Fibroblast of peridontal ligament (primary cell): Measurements from ENCODE around the gene ABCD4.
A peak's percentile ranks its signal among the peaks of the same experiment; 100 is the strongest.
"Not testable (repeated sequence)": the region's sequence is repeated elsewhere in the genome, so short reads cannot be mapped to it uniquely, and the experiment has no call there.

Experiments used
- DNase-seq: peaks from one replicate; pipeline ENCODE4 v3.0.0-alpha.2; 2010; ENCODE audit errors: extremely low read depth

The ABCD4 gene

DNA sequence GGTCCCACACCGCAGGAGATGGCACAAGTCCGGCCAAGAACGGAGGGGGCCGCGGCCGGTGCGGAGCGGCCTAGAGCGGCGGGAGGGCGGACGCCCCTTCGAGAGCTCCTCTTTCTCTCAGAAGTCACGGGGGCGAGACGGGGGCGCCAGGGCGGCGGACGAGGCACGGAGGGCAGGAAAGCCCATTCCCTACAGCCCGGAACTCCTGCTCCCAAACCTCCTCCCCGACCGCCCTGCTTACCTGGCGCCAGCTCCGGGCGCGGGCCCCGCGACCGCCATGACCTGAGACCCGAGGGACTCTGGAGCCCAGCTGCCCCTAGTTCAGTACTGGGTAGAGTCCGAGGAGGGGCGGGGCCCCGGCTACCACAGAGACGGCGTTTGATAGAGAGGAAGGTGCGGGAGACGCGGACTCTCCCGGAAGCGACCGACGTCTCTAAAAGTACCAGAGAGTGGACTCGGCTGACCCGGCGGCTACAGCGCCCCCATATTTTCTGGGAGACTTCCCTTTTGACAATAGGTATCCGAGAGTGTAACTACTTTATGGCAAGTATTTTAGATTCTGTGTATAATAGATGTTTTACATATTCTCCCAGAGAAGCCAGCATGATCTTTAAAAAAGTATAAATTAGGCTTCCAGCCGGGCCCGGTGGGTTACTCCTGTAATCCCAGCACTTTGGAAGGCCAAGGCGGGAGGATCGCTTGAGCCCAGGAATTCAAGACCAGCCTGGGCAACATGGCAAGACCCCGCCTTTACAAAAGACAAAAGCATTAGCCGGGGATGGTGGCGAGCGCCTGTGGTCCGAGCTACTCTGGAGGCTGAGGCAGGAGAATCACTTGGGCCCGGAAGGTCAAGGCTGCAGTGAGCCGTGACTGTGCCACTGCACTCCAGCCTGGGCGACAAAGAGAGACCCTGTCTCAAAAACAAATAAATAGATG, at the start of gene ABCD4:
Gene ABCD4 (minus strand): TSS at position 301 of the 936 bp plus-strand sequence. CDS start 22 bp downstream, at position 279.
- DNase-seq, result peak; percentile 89

GRCh38 chr14:74350928-74351323, 48.2 kb upstream of the ABCD4 start:
- no peak for DNase-seq

GRCh38 chr14:74350211-74350927, 47.6 kb upstream of the ABCD4 start:
- no peak for DNase-seq

DNA sequence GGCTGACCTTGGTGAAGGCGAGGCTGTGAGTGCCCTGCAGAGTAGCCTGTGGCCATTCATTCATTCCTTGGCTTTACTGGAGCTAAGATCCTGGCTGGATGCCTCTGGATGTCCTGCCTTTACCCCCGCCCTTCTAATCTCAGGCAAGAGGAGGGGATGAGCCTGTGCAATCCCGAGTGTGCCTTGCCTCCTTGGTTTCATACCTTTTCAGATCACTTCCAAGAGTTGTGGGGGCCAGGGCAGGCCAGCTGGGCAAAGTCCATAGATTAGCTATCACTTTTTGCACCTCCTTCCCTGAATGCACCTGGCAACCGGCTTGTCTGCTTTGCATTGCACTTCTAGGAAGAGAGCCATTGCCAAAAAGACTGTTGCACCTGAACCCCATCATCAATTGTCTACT, 47.0 kb upstream of the ABCD4 start:
- DNase-seq, result no peak

GRCh38 chr14:74348735-74349463, 46.2 kb upstream of the ABCD4 start:
- DNase-seq, result no peak

- DNase-seq, result no peak
Measured at GRCh38 chr14:74348241-74348734, 45.6 kb upstream of the ABCD4 start, which contains the start of gene VRTN. Gene VRTN, plus strand, starts transcription at chr14:74348471. Its CDS starts 8,313 bp downstream, at chr14:74356784.

DNA sequence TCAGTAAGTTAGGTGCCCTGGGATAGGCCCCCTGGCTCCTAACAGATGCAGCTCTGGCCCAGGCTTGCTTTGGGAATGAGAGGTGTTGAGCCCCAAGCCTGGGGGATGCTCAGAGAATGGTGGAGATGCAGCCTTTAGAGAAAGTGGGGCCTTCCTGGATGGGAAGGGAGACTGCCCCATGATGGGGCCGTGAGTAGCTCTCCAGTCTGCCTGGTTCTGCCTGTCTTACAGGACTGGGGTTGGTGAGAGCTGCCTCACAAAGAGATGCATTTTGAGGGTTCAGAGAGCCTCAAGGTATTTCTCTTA, 45.0 kb upstream of the ABCD4 start:
- DNase-seq, result no peak

DNA sequence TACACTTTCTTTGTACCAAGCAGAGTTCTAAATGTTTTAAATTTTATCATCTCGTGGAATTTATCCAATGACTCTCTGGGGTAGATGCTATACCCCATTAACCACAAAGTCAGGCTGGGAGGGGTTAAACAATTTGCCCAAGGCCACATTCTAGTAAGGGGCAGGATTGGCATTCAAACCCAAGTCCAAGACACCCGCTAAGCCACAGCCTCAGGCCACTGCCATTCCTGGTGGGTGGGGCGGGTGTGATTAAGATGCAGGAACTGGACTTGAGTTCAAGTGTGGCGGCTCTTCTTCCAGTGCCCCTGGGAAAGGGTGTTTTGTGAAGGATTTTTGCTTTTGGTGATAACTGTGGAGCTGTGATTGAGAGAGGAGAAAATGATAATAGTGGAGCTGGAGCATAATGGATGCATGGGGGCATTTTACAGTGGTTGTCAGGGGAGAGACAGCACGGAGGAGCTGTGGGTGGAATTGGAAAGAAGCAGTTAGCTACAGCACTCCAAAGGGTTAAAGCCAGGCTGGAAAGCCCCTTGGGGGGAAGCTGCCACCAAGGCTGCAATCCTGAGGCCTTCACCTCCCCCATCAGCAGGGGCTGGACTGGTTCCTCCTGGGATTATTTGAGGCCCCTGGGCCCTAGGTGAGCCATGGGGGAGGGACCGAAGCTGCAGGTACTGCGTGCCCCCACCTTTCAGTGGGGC, 44.5 kb upstream of the ABCD4 start:
- no peak for DNase-seq

- no peak for DNase-seq
Measured at GRCh38 chr14:74346341-74346740, 43.6 kb upstream of the ABCD4 start.

DNA sequence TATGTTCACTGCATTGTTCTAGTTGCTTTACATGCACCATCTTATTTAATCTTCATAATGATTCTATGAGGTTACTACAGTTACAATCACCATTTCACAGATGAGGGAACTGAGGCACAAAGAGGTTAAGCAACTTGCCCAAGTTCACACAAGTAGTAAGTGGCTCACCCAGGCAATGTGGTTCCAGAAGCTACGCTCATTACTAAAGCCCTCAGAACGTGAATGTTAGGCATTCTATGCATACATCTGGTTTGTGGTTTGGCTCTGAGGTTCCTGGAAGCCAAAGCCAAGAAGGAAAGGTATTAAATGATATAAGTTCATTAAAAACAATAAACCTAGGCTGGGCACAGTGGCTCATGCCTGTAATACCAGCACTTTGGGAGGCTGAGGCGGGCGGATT, 31.2 kb upstream of the ABCD4 start:
- peak; percentile 87 for DNase-seq

GRCh38 chr14:74329950-74330552, 27.3 kb upstream of the ABCD4 start:
- not testable (repeated sequence) for DNase-seq

GRCh38 chr14:74326369-74327152, 23.8 kb upstream of the ABCD4 start:
- no peak for DNase-seq

GRCh38 chr14:74325446-74325845, 22.7 kb upstream of the ABCD4 start:
- DNase-seq, result no peak

GRCh38 chr14:74324931-74325361, 22.2 kb upstream of the ABCD4 start:
- DNase-seq, result peak; percentile 61

- peak; percentile 15 for DNase-seq
Measured at GRCh38 chr14:74314576-74314975, 11.8 kb upstream of the ABCD4 start.

DNA sequence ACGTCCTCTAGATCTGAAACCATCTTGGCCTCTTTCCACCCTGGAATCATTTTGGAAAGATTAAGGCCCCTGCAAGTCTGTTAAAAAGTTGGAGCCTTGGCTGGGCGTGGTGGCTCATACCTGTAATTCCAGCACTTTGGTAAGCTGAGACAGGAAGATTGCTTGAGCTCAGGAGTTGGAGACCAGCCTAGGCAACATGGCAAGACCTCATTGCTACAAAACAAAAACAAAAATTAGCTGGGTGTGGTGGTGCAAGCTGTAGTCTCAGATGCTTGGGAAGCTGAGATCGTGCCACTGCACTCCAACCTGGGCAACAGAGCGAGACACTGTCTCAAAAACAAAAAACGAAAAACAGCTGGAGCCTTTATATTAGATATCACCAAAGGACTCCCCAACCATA, 10.9 kb upstream of the ABCD4 start:
- no peak for DNase-seq

DNA sequence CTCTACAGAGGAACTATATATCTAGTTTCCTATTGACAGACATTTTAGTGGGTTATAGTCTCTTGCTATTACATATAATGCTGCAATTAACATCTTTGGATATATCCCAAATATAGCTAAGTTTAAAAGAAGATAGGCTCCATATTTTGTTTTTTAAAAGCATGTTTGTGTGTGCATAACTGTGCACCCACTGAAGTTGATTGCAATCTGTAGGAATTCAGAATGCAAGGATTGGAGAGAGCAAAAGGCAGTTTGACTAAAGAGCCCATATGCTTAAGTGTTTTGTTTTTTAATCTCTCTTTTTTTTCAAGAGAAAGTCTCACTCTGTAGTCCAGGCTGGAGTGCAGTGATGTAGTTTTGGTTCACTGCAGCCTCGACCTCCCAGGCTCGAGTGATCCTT, 9.4 kb upstream of the ABCD4 start:
- no peak for DNase-seq

DNA sequence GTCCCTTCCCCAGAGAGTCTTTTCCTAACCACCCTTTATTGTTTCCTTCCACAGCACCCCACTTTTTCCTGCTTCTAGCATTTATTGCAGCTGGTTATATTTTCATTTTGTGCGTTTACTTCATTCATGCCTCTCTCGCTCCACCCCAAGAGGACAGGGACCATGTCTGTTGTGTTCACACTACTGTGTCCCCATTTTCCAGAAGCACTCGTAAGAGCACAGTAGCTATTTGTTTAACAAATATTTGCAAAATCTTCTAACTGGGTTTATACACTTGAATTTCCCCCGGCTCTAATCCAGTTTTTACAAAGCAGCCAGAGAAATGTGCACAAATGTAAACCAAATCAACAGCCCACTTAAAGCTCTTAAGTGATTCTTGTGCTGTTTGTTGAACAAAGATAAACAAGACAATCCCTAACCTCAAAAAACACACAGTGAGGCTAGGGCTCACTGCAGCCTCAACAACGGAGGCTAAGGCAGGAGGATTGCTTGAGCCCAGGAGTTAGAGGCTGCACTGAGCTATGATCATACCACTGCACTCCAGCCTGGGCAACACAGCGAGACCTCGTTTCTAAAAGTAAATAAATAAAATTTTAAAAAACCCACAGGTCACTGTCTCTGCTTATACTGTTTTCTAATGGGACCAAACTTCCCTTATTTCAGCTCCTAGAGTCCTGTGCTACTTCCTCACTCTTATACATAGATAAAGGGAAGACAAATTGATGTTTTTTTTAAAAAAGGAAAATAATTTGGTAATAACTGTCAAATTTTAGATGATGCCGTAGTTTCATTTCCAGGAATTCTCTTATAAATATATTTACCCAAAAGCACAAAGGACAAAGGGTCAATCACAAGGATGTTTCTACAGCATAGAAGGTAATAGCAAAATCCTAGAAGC, 6.6 kb upstream of the ABCD4 start:
- no peak for DNase-seq

GRCh38 chr14:74308695-74309094, 6.0 kb upstream of the ABCD4 start:
- no peak for DNase-seq
